ENCODE data around the gene ACTR8. TPM values are rescaled to one million over a fixed set of nuclear protein-coding genes. Genes with fewer than 3 reads are reported as not detected.

ACTR8 gene
- total RNA-seq, 2 donors from 2014 or later, result 13.5 to 19.5 TPM

DNA sequence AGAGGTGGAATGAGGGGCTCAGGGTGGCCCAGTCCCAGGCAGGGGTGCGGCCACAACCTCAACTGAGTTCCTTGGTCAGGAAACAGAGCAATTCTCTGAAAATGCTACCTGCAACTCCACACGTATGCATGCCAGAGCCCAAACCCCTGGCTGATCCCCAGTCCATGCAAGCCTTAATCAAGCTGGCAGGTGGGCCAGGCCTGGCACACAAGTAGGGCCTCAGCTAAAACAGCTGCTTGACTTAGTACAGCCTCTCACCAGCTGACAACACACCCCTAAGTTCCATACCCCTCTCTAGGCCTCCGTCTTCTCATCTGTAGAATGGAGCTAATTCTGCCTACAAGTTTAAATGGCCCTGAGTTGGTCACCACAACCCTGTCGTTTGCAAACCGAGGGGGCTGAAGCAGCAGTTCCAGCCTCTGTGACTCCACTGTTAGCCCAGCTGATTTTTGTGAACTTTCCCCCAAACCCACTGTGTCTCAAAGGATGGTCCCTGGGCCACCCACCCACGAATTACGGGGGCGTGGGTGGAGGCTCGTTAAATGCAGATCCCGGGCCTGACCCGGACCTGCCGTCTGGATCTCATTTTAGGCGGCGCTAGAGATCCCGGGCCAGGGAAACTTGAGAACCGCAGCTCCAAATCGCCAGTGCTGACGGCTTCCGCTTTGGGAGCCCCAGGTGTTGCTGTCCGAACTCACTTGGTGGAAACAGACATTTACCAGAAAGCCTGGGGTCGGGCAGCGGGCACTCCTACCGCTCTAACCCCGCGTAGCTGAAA, 36.7 kb downstream of the ACTR8 start:
- Histone ChIP-seq H3K9me3 (no peaks in the 10 kb centered on the region), H3K4me3 (peak overlapping the region; percentile 31 to 41), H3K4me1 (peaks cover 63% of the 10 kb centered on the region), H3K27ac (peak overlapping the region; percentile 89 to 99 (median 98)), H3K36me3 (replicated peaks in 1 of 2; ENCODE audit: insufficient read depth in 1 of 2, low read depth in 2 of 2) (no peaks in the 10 kb centered on the region), H3K27me3 (no peaks in the 10 kb centered on the region)
- ATAC-seq (peak; percentile 39), DNase-seq (peak; percentile 74 to 81 (median 79))
- intact Hi-C loops (cut with DNase I), result no loop called here
- peak in 2 of 3 donors; percentile 69 to 72 for TF ChIP-seq POLR2A (IDR thresholded peaks at IDR 0.05)
- TF ChIP-seq, protein P1, sequence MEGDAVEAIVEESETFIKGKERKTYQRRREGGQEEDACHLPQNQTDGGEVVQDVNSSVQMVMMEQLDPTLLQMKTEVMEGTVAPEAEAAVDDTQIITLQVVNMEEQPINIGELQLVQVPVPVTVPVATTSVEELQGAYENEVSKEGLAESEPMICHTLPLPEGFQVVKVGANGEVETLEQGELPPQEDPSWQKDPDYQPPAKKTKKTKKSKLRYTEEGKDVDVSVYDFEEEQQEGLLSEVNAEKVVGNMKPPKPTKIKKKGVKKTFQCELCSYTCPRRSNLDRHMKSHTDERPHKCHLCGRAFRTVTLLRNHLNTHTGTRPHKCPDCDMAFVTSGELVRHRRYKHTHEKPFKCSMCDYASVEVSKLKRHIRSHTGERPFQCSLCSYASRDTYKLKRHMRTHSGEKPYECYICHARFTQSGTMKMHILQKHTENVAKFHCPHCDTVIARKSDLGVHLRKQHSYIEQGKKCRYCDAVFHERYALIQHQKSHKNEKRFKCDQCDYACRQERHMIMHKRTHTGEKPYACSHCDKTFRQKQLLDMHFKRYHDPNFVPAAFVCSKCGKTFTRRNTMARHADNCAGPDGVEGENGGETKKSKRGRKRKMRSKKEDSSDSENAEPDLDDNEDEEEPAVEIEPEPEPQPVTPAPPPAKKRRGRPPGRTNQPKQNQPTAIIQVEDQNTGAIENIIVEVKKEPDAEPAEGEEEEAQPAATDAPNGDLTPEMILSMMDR (IDR thresholded peaks at IDR 0.05), result peak in 5 of 7 experiments; percentile 9 to 52 (median 39)
- 6 to 9% methylated on average over 21 to 25 of the region's 25 CpGs for WGBS, 2 donors

DNA sequence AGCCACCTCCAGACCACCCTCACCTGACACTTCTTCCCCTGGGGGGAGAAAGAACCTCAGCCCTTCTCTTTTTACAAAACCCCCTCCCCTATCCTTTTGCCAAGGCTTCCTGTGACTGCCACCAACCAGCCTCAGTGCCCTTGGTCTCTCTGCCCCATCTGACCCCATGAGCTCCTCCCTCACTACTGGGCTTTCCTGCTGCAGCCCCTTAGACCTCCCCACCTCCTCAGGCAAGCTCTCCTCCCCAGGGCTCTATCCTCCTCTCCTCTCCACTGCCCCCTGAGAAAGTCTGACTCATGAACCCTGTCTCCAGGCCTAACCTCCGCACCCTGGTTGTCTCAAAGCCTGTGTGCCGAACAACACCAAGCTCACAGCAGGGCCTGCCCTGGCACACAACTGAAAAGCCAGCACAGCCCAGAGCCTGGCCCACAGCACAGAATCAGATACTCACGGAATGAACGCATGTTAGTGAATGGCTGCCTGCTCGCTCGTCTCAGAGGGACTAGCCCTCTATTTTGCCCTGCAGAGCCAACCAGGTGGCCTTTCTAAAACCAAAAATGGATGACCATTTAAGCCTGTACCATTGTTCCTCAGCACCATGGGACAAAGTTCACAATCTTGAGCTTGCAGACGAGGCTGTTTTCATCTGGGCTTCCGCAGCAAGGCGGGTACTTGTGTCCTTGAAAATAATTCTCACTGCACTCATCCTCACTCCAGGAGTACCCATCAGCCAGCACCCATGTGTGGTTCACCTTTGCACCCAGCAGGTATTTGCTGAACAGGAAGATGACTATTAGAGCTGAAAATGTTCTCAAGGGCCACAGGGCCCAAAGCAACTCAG, 37.5 kb downstream of the ACTR8 start:
- peak; percentile 32 to 61 (median 47) for DNase-seq
- intact Hi-C loops (cut with DNase I), result no loop called here
- TF ChIP-seq, protein P1 (IDR thresholded peaks at IDR 0.05), result no peak
- TF ChIP-seq POLR2A (IDR thresholded peaks at IDR 0.05), result peak in 2 of 3 donors; percentile 19 to 37
- H3K36me3 ChIP-seq (replicated peaks in 1 of 2; ENCODE audit: insufficient read depth in 1 of 2, low read depth in 2 of 2), result no peaks in the 10 kb centered on the region
- H3K9me3 ChIP-seq, result no peaks in the 10 kb centered on the region
- ATAC-seq, result no peak
- WGBS, 2 donors, result 13 to 20% methylated on average over 5 to 9 of the region's 9 CpGs
- H3K4me1 ChIP-seq, result peaks cover 63% of the 10 kb centered on the region
- peak overlapping the region; percentile 89 to 99 (median 98) for H3K27ac ChIP-seq
- H3K4me3 ChIP-seq, result no peak overlapping the region
- no peaks in the 10 kb centered on the region for H3K27me3 ChIP-seq

DNA sequence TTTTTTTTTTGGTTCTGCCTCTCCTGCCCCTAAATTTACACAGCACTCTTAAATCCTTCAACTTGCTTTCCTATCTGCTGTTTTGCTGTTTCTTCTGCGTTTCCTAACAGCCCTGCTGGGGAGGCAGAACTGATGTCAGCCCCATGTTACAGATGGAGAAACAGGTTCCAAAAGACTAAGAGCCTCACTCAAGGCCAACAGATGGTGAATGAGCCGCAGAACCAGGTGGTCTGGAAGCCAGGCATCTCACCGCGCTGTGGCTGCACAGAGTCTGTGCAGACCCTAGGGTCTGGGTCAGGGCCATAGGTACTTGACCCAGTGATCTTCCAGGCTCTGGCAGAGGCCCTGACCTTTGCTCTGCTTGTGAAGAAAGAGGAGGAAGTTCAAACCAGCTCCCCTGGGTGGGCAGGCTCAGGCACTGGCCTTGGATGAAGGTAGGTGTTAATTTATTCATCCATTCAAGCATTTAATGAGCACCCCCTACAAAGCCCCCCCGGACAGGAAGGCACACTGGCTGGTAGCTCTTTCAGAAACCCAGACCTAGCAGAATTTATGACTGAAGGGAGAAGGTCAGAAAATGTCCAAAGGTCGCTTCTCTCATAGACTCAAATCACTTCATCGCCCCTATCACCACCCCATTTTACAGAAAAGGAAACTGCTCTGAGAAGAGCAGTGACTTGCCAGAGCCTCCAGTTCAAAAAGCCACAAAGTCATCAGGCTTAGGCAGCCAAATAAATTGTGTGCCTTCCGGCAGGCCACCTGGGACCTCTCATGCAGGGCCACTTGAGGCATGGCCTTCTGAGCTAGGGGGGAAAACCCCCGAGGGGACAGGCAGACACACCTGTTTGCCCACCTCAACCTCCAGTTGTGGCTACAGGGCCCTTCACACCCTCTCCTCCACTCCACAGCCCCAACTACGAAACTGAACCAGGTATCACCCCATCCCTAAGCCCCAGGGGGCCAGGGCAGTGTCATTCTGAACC, 38.5 kb downstream of the ACTR8 start:
- Histone ChIP-seq H3K27me3 (no peaks in the 10 kb centered on the region), H3K4me3 (no peak overlapping the region), H3K4me1 (peaks cover 63% of the 10 kb centered on the region), H3K27ac (peak overlapping the region; percentile 89 to 99 (median 98)), H3K9me3 (no peaks in the 10 kb centered on the region), H3K36me3 (replicated peaks in 1 of 2; ENCODE audit: insufficient read depth in 1 of 2, low read depth in 2 of 2) (no peaks in the 10 kb centered on the region)
- 20 to 30% methylated on average over 9 to 10 of the region's 10 CpGs for WGBS, 2 donors
- intact Hi-C loops (cut with DNase I), result no loop called here
- peak; percentile 2 for ATAC-seq
- peak in 1 of 3 donors; percentile 13 for TF ChIP-seq POLR2A (IDR thresholded peaks at IDR 0.05)
- TF ChIP-seq, protein P1 (IDR thresholded peaks at IDR 0.05), result no peak
- DNase-seq, result peak; percentile 40 to 54 (median 44)

GRCh38 chr3:53842436-53843194, 39.3 kb downstream of the ACTR8 start:
- H3K27ac ChIP-seq, result peak overlapping the region; percentile 89 to 99 (median 98)
- no peaks in the 10 kb centered on the region for H3K9me3 ChIP-seq
- TF ChIP-seq, protein P1 (IDR thresholded peaks at IDR 0.05), result peak; percentile 47 to 91 (median 87)
- no peak for TF ChIP-seq POLR2A (IDR thresholded peaks at IDR 0.05)
- H3K27me3 ChIP-seq, result no peaks in the 10 kb centered on the region
- intact Hi-C loops (cut with DNase I), result no loop called here
- H3K4me3 ChIP-seq, result no peak overlapping the region
- DNase-seq, result peak; percentile 88 to 96 (median 94)
- H3K4me1 ChIP-seq, result peaks cover 63% of the 10 kb centered on the region
- WGBS, 2 donors, result 14 to 15% methylated on average over 11 to 12 of the region's 12 CpGs
- no peaks in the 10 kb centered on the region for H3K36me3 ChIP-seq (replicated peaks in 1 of 2; ENCODE audit: insufficient read depth in 1 of 2, low read depth in 2 of 2)
- peak; percentile 79 for ATAC-seq

Data from body of pancreas (tissue), 4 donors.